ENCODE measurements around the gene FCHSD2. TPM values are rescaled to one million over a fixed set of nuclear protein-coding genes. Genes with fewer than 3 reads are reported as not detected.
A peak's percentile ranks its signal among the peaks of the same experiment; 100 is the strongest.
"Not testable (repeated sequence)": the region's sequence is repeated elsewhere in the genome, so short reads cannot be mapped to it uniquely, and the experiment has no call there.

Gene FCHSD2
- total RNA-seq, 4 donors from 2014 or later = 15.4 to 37.8 (median 31.9) TPM

DNA sequence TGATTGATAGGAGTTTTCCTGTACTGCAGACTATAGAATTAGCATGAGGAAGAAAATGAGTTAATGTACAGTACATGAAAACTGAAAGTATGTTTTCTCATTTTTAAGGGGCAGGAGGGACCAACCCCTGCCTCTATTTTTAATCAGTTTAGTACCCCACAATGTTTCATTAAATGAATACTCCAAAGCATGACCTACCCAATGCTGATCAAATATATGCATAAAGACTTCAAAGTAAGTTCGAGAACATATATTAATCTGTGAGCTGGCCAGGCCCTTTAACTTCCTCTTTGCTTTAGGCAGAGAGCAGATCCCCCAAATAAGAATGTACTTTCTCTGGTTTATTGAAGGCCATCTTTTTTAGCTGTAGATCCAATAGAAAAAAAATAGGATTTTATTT lies 161.0 kb downstream of the FCHSD2 start:
- DNase-seq (ENCODE audit: low spot score) (no peak), ATAC-seq (ENCODE audit: low FRiP score) (no peak)
- TF ChIP-seq, protein P1, sequence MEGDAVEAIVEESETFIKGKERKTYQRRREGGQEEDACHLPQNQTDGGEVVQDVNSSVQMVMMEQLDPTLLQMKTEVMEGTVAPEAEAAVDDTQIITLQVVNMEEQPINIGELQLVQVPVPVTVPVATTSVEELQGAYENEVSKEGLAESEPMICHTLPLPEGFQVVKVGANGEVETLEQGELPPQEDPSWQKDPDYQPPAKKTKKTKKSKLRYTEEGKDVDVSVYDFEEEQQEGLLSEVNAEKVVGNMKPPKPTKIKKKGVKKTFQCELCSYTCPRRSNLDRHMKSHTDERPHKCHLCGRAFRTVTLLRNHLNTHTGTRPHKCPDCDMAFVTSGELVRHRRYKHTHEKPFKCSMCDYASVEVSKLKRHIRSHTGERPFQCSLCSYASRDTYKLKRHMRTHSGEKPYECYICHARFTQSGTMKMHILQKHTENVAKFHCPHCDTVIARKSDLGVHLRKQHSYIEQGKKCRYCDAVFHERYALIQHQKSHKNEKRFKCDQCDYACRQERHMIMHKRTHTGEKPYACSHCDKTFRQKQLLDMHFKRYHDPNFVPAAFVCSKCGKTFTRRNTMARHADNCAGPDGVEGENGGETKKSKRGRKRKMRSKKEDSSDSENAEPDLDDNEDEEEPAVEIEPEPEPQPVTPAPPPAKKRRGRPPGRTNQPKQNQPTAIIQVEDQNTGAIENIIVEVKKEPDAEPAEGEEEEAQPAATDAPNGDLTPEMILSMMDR (IDR thresholded peaks at IDR 0.05) = no peak

DNA sequence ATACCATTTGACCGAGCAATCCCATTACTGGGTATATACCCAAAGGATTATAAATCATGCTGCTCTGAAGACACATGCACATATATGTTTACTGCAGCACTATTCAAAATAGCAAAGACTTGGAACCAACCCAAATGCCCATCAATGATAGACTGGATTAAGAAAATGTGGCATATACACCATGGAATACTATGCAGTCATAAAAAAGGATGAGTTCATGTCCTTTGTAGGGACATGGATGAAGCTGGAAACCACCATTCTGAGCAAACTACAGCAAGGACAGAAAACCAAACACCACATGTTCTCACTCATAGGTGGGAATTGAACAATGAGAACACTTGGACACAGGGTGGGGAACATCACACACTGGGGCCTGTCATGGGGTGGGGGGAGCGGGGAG lies 164.3 kb downstream of the FCHSD2 start:
- ATAC-seq (ENCODE audit: low FRiP score) = not testable (repeated sequence)

DNA sequence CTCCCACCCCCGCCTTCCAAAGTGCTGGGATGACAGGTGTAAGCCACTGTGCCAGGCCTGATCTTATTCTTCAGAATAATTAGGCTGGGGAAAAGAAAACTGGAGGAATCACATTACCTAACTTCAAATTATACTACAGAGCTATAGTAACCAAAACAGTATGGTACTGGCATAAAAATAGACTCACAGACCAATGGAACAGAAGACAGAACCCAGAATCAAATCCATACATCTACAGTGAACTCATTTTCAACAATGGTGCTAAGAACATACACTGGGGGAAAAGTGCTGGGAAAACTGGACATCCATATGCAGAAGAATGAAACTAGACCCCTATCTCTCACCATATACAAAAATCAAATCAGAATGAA lies 165.6 kb downstream of the FCHSD2 start:
- not testable (repeated sequence) for DNase-seq (ENCODE audit: low spot score); ATAC-seq (ENCODE audit: low FRiP score)

More for the DNA sequence above, 164.3 kb downstream of the FCHSD2 start:
- DNase-seq (ENCODE audit: low spot score) = not testable (repeated sequence)

DNA sequence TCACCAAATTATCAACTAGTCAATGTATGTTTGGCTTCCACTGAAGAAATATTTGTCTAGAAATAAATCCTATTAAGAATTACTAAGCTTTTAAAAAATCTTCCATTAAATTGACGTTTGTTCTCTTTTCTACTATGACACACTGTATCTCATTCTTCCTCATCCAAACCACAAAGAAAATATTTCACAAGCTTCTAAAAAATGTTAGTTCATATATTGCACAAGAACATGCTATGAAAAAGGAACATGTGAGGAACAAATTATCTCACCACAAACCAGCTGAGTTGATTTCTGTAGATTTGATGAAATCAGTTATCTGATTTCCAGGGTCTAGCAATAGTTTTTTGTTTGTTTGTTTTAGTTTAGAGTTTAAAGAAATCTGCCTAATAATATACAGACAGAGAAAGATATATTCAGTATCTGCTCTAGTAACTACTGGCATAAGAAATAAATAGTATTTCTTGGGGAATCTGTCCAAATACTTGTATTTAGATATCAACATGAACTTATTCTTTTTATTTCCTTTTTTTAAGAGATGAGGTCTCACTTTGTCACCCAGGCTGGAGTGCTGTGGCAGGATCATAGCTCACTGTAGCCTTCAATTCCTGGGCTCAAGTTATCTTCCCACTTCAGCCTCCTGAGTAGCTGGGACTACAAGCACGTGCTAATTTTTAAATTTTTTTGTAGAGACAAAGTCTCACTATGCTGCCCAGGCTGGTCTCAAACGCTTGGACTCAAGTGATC lies 166.2 kb downstream of the FCHSD2 start:
- TF ChIP-seq, protein P1 (IDR thresholded peaks at IDR 0.05) = no peak
- no peak for DNase-seq (ENCODE audit: low spot score)
- peak; percentile 81 for ATAC-seq (ENCODE audit: low FRiP score)

DNA sequence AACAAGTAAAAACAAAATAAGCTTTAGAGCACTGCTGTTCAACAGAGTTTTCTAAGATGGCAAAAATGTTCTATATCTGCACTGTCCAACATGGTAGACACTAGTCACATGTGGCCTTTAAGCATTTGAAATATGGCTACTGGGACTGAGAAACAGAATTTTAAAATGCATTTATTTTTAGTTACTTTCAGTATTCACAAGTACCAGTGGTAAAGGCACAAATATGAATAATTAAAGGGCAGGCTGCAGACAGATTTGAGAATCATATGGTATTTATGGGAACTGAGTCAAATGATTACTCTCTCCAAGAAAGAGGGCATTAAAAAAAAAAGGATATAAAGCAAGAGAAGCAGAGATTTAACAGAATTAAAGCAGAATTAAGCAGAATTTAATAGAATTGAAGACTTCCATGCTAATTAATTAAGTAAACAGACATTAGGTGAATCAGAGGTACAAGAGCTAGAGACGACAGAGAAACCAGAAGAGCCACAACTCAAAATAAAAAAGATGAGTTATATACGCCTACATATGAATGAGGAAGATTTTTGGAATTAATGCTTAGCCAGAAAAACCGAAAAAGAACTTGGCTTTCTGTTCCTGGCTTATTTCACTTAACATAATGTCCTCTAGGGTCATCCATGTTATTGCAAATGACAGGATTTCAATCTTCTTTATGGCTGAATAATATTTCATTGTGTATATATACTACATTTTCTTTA lies 167.5 kb downstream of the FCHSD2 start:
- DNase-seq (ENCODE audit: low spot score) = no peak
- no peak for ATAC-seq (ENCODE audit: low FRiP score)
- TF ChIP-seq, protein P1 (IDR thresholded peaks at IDR 0.05) = no peak

DNA sequence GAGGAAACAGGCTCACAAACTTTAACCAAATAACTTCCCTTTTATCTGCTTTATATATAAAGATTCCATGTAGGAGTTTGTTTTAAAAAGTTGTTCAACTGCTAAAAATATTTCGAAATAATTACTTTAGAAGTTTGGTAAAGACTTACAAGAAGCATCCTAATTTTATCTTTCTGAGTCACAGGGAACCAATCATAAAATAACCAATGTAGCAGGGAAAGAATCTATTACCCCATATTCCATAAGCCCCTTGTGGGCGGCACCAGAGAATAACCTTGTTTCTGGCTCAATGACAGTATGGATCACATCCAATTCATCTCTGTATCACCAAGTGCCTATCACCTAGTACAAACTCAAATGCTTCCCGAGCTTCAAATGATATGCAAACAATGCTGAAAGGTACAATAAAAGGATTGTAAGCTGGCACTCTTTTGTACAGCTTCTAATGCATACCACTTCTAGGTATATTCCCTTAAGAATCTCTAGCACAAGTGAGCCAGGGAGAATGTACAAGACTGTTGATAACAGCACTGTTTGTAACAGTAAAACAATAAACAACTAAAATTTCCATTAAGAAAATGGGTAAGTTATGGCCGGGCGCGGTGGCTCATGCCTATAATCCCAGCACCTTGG lies 169.5 kb downstream of the FCHSD2 start:
- ATAC-seq (ENCODE audit: low FRiP score) (peak; percentile 63), DNase-seq (ENCODE audit: low spot score) (no peak)
- TF ChIP-seq, protein P1 (IDR thresholded peaks at IDR 0.05) = no peak

DNA sequence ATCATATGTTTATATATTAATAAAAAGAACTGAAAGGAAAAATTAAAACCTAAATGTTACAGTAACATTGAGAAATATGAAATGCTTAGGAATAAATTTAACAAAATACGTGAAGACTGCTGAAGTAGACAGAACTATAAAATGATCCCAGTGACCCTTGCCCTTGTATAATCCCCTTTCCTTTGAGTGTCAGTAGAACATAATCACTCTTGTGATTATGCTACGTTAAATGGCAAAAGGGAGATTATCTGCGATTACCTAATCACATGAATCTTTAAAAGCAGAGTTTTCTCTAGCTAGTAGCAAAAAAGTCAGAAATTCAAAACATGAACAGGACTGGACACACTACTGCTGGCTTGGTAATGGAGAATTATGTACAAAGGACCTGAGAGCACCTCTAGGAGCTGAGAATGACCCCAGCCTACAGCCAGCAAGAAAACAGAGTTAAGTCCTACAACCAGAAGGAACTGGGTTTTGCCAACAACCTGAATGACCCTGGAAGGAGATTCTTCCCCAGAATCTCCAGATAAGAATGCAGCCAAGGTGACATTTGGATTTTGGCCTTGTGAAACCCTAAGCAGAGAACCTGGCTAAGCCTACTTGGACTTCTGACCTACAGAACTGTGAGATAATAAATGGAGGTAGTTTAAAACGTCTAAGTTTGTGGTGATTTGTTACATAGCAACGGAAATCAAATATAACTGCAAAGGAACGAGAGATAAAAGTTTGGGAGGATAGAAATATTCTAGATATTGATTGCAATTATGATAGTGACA lies 170.7 kb downstream of the FCHSD2 start:
- ATAC-seq (ENCODE audit: low FRiP score) = no peak
- DNase-seq (ENCODE audit: low spot score) = no peak
- TF ChIP-seq, protein P1 (IDR thresholded peaks at IDR 0.05) = no peak

Data from omental fat pad (tissue), 4 donors.